Activated T-helper 1 cell treated with anti-CD3 and anti-CD28 coated beads, Interleukin-12 subunit alpha, Interleukin-12 subunit beta, Interleukin-2, Interleukin-4 antibody, amounts not matched to agents 30 ng/mL and 10 ng/mL and 1 ng/mL, durations not matched to agents 14 hours and 24 hours and 36 hours (primary cell): Measurements from ENCODE around the gene PPP1R15B. TPM values are rescaled to one million over a fixed set of nuclear protein-coding genes. Genes with fewer than 3 reads are reported as not detected.
A peak's percentile ranks its signal among the peaks of the same experiment; 100 is the strongest.

Experiments used
- DNase-seq: peaks from one replicate; pipeline ENCODE4 v3.0.0; 2021; ENCODE audit warnings: low spot score
- H3K27ac Mint-ChIP-seq: one replicate; pipeline ENCODE4 v1.8.0; 2021; ENCODE audit warnings: mild to moderate bottlenecking, mixed read lengths
- H3K27me3 Mint-ChIP-seq: one replicate; pipeline ENCODE4 v1.8.0; 2022; ENCODE audit warnings: mild to moderate bottlenecking, moderate library complexity, mixed read lengths; ENCODE audit not compliant: insufficient read depth
- H3K36me3 Mint-ChIP-seq: one replicate; pipeline ENCODE4 v1.8.0; 2021; ENCODE audit warnings: low read depth, mixed read lengths
- H3K4me1 Mint-ChIP-seq: one replicate; pipeline ENCODE4 v1.8.0; 2021; ENCODE audit warnings: low read depth, mixed read lengths
- H3K4me3 Mint-ChIP-seq: one replicate; pipeline ENCODE4 v1.8.0; 2021; ENCODE audit warnings: mild to moderate bottlenecking, moderate library complexity, mixed read lengths
- H3K9me3 Mint-ChIP-seq: one replicate; pipeline ENCODE4 v1.8.0; 2021; ENCODE audit warnings: mixed read lengths
- intact Hi-C: fragments of 100-400 bp; cut with micrococcal nuclease; formaldehyde crosslinking; loops from one replicate; pipeline ENCODE4 v1.15.1; 2024
- total RNA-seq: library from RNA; stranded (reverse); gene quantifications from 2 replicates; pipeline ENCODE4 v1.2.3, GENCODE V29; 2022

The PPP1R15B gene
- total RNA-seq, 1 donor from 2014 or later = 76.2 TPM

DNA sequence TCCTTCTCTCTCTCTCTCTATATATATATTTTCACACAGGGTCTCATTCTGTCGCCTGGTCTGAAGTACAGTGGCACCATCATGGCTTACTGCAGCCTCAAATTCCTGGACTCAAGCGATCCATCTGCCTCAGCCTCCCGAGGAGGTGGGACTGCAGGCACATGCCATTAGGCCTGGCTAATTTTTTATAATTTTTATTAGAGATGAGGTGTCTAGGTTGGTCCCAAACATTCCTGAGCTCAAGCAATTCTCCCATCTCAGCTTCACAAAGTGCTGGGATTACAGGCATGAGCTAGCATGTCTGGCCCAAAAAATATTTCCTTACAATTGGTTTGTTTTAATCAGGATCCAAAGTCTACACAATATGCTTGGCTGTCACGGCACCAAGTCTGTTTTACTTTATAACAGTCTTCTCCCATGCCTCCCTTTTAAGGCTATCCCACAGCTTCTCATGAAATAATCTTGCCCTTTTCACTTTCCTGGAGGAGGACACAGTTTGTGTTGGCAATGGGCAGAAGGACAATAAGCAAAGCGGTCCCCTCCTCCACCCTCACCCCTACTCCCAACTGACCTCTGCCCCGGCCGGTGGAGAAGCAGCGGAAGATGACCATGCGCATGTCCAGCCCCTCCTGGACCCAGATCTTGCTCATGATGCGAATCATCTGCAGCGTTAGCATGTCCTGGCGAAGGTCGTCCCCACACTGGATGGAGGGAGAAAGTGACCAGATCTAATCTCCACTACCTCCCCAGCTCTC lies 28.2 kb upstream of the PPP1R15B start:
- no peaks in the 10 kb centered on the region for H3K27me3 Mint-ChIP-seq
- intact Hi-C loops = no loop called here
- H3K4me3 Mint-ChIP-seq = no peak overlapping the region
- no peak overlapping the region for H3K27ac Mint-ChIP-seq
- H3K4me1 Mint-ChIP-seq = peaks cover 17% of the 10 kb centered on the region
- DNase-seq = no peak
- H3K9me3 Mint-ChIP-seq = no peaks in the 10 kb centered on the region
- H3K36me3 Mint-ChIP-seq = peaks cover 52% of the 10 kb centered on the region

GRCh38 chr1:204438628-204439027 lies 27.0 kb upstream of the PPP1R15B start:
- Mint-ChIP-seq H3K27me3 (no peaks in the 10 kb centered on the region), H3K4me3 (no peak overlapping the region), H3K27ac (peak overlapping the region; percentile 21), H3K4me1 (peaks cover 7% of the 10 kb centered on the region), H3K9me3 (no peaks in the 10 kb centered on the region), H3K36me3 (peaks cover 51% of the 10 kb centered on the region)
- intact Hi-C loops = no loop called here
- no peak for DNase-seq

- no peaks in the 10 kb centered on the region for H3K9me3 Mint-ChIP-seq
- H3K4me3 Mint-ChIP-seq = no peak overlapping the region
- peaks cover 4% of the 10 kb centered on the region for H3K4me1 Mint-ChIP-seq
- DNase-seq = no peak
- intact Hi-C loops = no loop called here
- H3K27me3 Mint-ChIP-seq = no peaks in the 10 kb centered on the region
- peaks cover 49% of the 10 kb centered on the region for H3K36me3 Mint-ChIP-seq
- H3K27ac Mint-ChIP-seq = peak overlapping the region; percentile 21
These were observed 26.4 kb upstream of the PPP1R15B start for GRCh38 chr1:204437796-204438570.

GRCh38 chr1:204435872-204436271 lies 24.3 kb upstream of the PPP1R15B start:
- Mint-ChIP-seq H3K27me3 (no peaks in the 10 kb centered on the region), H3K4me3 (no peak overlapping the region), H3K4me1 (peaks cover 4% of the 10 kb centered on the region), H3K9me3 (no peaks in the 10 kb centered on the region), H3K27ac (no peak overlapping the region), H3K36me3 (peaks cover 44% of the 10 kb centered on the region)
- intact Hi-C loops = no loop called here
- no peak for DNase-seq

- DNase-seq = no peak
- H3K36me3 Mint-ChIP-seq = peaks cover 42% of the 10 kb centered on the region
- intact Hi-C loops = no loop called here
These were observed 23.8 kb upstream of the PPP1R15B start for GRCh38 chr1:204435381-204435831.

GRCh38 chr1:204434116-204434755 lies 22.6 kb upstream of the PPP1R15B start:
- intact Hi-C loops = no loop called here
- H3K27ac Mint-ChIP-seq = no peak overlapping the region
- DNase-seq = no peak
- H3K4me1 Mint-ChIP-seq = peaks cover 4% of the 10 kb centered on the region
- H3K4me3 Mint-ChIP-seq = no peak overlapping the region
- no peaks in the 10 kb centered on the region for H3K9me3 Mint-ChIP-seq
- H3K36me3 Mint-ChIP-seq = peaks cover 41% of the 10 kb centered on the region
- no peaks in the 10 kb centered on the region for H3K27me3 Mint-ChIP-seq

More at GRCh38 chr1:204435381-204435831, 23.8 kb upstream of the PPP1R15B start:
- Mint-ChIP-seq H3K27ac (no peak overlapping the region), H3K4me3 (no peak overlapping the region), H3K27me3 (no peaks in the 10 kb centered on the region), H3K9me3 (no peaks in the 10 kb centered on the region), H3K4me1 (peaks cover 4% of the 10 kb centered on the region)

DNA sequence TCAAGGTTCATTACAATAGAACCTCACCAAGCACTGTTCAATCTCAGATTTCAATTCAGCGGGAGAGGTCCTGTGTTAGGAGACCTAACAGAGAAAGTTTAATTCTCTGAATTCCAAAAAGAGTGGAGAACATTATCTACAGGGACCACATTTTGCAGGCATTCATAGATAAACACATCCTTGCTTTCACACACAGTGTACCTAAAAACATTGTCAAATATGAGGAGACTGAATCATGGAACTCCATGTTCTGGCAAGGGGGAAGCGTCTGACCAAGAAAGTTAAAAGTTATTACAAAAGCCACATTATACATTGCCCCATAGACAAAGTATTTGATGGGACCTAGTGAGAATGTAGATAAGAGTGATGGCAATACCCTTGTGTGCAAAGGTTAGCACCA lies 21.1 kb upstream of the PPP1R15B start:
- Mint-ChIP-seq H3K27me3 (no peaks in the 10 kb centered on the region), H3K4me1 (no peaks in the 10 kb centered on the region), H3K9me3 (no peaks in the 10 kb centered on the region), H3K36me3 (peaks cover 39% of the 10 kb centered on the region), H3K27ac (no peak overlapping the region), H3K4me3 (no peak overlapping the region)
- intact Hi-C loops = no loop called here
- DNase-seq = no peak

GRCh38 chr1:204431310-204432184 lies 19.9 kb upstream of the PPP1R15B start:
- intact Hi-C loops = loop anchor here (1.0 to 2.0 kb wide), 4 partner anchors 15 to 376 kb away; partner anchors contain the start of gene PIK3C2B
- Mint-ChIP-seq H3K27me3 (no peaks in the 10 kb centered on the region), H3K4me1 (no peaks in the 10 kb centered on the region), H3K9me3 (no peaks in the 10 kb centered on the region), H3K36me3 (peaks cover 40% of the 10 kb centered on the region), H3K4me3 (no peak overlapping the region), H3K27ac (no peak overlapping the region)
- DNase-seq = peak; percentile 58

DNA sequence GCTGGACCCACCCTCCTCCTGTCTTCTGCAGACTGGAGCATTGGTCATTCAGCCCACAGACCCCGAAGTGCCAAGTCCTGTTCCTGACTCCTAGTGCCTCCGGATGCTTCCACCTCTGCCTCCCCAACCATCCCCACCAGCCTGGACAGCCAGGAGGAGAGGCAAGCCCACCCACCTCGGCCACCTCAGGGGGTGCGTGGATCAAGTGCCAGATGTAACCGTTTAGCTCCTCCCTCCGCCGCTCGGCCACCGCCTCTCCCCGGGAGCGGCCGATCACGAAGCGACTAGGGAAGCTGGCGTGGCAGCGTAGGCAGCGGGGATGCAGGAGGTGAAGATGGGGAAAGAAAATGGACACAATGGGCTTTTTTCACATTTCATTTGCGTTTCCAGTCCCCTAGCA lies 18.1 kb upstream of the PPP1R15B start:
- no peaks in the 10 kb centered on the region for H3K9me3 Mint-ChIP-seq
- H3K36me3 Mint-ChIP-seq = peaks cover 51% of the 10 kb centered on the region
- H3K27ac Mint-ChIP-seq = no peak overlapping the region
- H3K4me3 Mint-ChIP-seq = no peak overlapping the region
- no peak for DNase-seq
- no peaks in the 10 kb centered on the region for H3K4me1 Mint-ChIP-seq
- no peaks in the 10 kb centered on the region for H3K27me3 Mint-ChIP-seq
- intact Hi-C loops = loop anchor here (2.0 kb wide), 1 partner anchor 65 kb away; the partner anchor contains the start of gene PIK3C2B

GRCh38 chr1:204426971-204427701 lies 15.5 kb upstream of the PPP1R15B start:
- Mint-ChIP-seq H3K27me3 (no peaks in the 10 kb centered on the region), H3K27ac (no peak overlapping the region), H3K4me1 (no peaks in the 10 kb centered on the region), H3K36me3 (peaks cover 41% of the 10 kb centered on the region), H3K4me3 (no peak overlapping the region), H3K9me3 (no peaks in the 10 kb centered on the region)
- no peak for DNase-seq
- intact Hi-C loops = no loop called here

- H3K9me3 Mint-ChIP-seq = no peaks in the 10 kb centered on the region
- H3K4me1 Mint-ChIP-seq = no peaks in the 10 kb centered on the region
- H3K27me3 Mint-ChIP-seq = no peaks in the 10 kb centered on the region
- no peak overlapping the region for H3K27ac Mint-ChIP-seq
- DNase-seq = no peak
- intact Hi-C loops = no loop called here
- H3K4me3 Mint-ChIP-seq = no peak overlapping the region
- H3K36me3 Mint-ChIP-seq = peaks cover 35% of the 10 kb centered on the region
These were observed 14.9 kb upstream of the PPP1R15B start for GRCh38 chr1:204426474-204426873.

DNA sequence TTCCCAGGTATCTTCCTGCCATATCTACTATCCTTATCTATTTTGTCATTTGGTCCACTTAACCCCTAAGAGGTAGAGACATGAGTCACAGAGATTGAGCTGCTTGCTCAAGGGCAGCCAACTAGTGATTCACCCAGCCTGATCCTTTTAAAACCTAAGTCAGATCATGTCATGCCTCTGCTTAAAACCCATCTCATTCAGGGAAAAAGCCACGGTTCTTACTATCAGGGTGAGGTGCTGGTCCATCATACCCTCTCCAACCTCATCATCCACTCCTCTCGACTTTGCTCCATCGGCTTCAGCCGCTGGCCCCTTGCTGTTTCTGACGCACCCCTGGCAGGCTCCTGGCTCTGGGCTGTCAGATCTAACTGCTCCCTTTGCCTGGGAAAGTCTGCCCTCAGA lies 14.4 kb upstream of the PPP1R15B start:
- intact Hi-C loops = no loop called here
- no peak overlapping the region for H3K27ac Mint-ChIP-seq

More for the DNA sequence above, 14.4 kb upstream of the PPP1R15B start:
- Mint-ChIP-seq H3K4me3 (no peak overlapping the region), H3K9me3 (no peaks in the 10 kb centered on the region), H3K27me3 (no peaks in the 10 kb centered on the region), H3K4me1 (no peaks in the 10 kb centered on the region), H3K36me3 (peaks cover 30% of the 10 kb centered on the region)
- DNase-seq = no peak
